K562 (cell line): ENCODE results near the gene RASAL3. TPM values are rescaled to one million over a fixed set of nuclear protein-coding genes. Genes with fewer than 3 reads are reported as not detected.

Experiments
- ATAC-seq: fragments of 200-7000 bp; cut with Tn5 transposase; 3 replicates; pipeline ENCODE4 v1.9.1; 2020; ENCODE audit warnings: moderate library complexity
- BruUV-seq: library from RNA; stranded (reverse); fragments of 400-500 nt; replicated peaks from 2 replicates; lab custom pipeline; 2021; lab: Mats Ljungman, UMichigan
- CTCF ChIA-PET: fragments of 300-600 bp; formaldehyde crosslinking; extraction: SDS; loops from one replicate; lab custom pipeline; 2021; ENCODE audit warnings: low intra/inter-chr PET ratio; lab: Yijun Ruan, JAX
- POLR2A ChIA-PET: fragments of 300-600, 350-650 bp; sonication (Branson Sonifier 250); formaldehyde crosslinking; extraction: SDS; loops from one replicate; lab custom pipeline; 2021; ENCODE audit warnings: antibody characterized with exemption, inconsistent platforms; lab: Yijun Ruan, JAX
- DNase-seq, 4 experiments: peaks; one replicate each; pipeline versions ENCODE4 v3.0.0 to v3.0.0-alpha.2; 2011 to 2018; ENCODE audit warnings: low spot score in 3 of 4, mixed read lengths in 3 of 4; ENCODE audit errors: extremely low read depth in 1 of 4
- FAIRE-seq: peaks from 2 replicates; lab custom pipeline; 2011; peaks lifted over from hg19 to GRCh38; lab: Jason Lieb, UNC
- H2AFZ ChIP-seq: 2 replicates; pipeline ENCODE4 v1.6.0; 2011; ENCODE audit warnings: low read depth, low read length, control low read depth, inconsistent platforms
- H3K27ac ChIP-seq: fragments of 200-600 bp; 3 replicates; pipeline ENCODE4 v1.8.0; 2011; ENCODE audit warnings: low read depth, mild to moderate bottlenecking, control low read depth, inconsistent platforms, low read length, moderate library complexity, mixed read lengths; ENCODE audit errors: extremely low read depth
- H3K27me3 ChIP-seq, 2 experiments: fragments of 300-600 bp in 1 of 2; 2 replicates in 1 of 2; 3 replicates in 1 of 2; pipeline versions ENCODE4 v1.6.0 to v1.8.0; 2011; ENCODE audit warnings: inconsistent platforms in 2 of 2, low read length in 2 of 2, mild to moderate bottlenecking in 1 of 2, mixed read lengths in 1 of 2, moderate library complexity in 1 of 2; ENCODE audit not compliant: control insufficient read depth in 2 of 2, insufficient read depth in 2 of 2
- H3K36me3 ChIP-seq: fragments of 300-600 bp; 3 replicates; pipeline ENCODE4 v1.8.0; 2011; ENCODE audit warnings: mild to moderate bottlenecking, low read length, inconsistent platforms; ENCODE audit not compliant: control insufficient read depth, insufficient read depth
- H3K4me1 ChIP-seq, 2 experiments: fragments of 200-600 bp in 1 of 2; replicated peaks in 1 of 2; 2 replicates in 1 of 2; 3 replicates in 1 of 2; pipeline versions ENCODE4 v1.5.1 to v1.8.0; 2011; ENCODE audit warnings: inconsistent platforms in 2 of 2, low read length in 2 of 2, mild to moderate bottlenecking in 1 of 2, mixed read lengths in 1 of 2, moderate library complexity in 1 of 2; ENCODE audit not compliant: control insufficient read depth in 2 of 2, insufficient read depth in 2 of 2
- H3K4me2 ChIP-seq: 2 replicates; pipeline ENCODE4 v1.6.1; 2011; ENCODE audit warnings: low read length, control low read depth, inconsistent platforms, mixed read lengths; ENCODE audit not compliant: insufficient read depth
- H3K4me3 ChIP-seq: fragments of 200-600 bp; sonication (generic), shearing (Covaris generic); 2 replicates; pipeline ENCODE4 v1.5.1; 2016; ENCODE audit warnings: control low read depth, inconsistent platforms
- H3K79me2 ChIP-seq: fragments of 200-600 bp; 3 replicates; pipeline ENCODE4 v1.8.0; 2011; ENCODE audit warnings: low read length, inconsistent platforms; ENCODE audit not compliant: control insufficient read depth, insufficient read depth
- H3K9ac ChIP-seq, 2 experiments: 2 replicates each; pipeline versions ENCODE4 v1.6.0 to v1.6.1; 2011; ENCODE audit warnings: low read depth in 2 of 2, low read length in 2 of 2, control low read depth in 1 of 2, inconsistent platforms in 1 of 2, mild to moderate bottlenecking in 1 of 2, mixed read lengths in 1 of 2; ENCODE audit not compliant: insufficient read depth in 1 of 2
- H3K9me1 ChIP-seq: one replicate; pipeline ENCODE4 v1.6.0; 2011; ENCODE audit warnings: inconsistent platforms, mild to moderate bottlenecking, low read length, moderate library complexity; ENCODE audit not compliant: control insufficient read depth, insufficient read depth
- H3K9me3 ChIP-seq: replicated peaks from 2 replicates; pipeline ENCODE4 v1.5.1; 2011; ENCODE audit warnings: low read depth, low read length, inconsistent platforms; ENCODE audit not compliant: control insufficient read depth, insufficient read depth
- H4K20me1 ChIP-seq: replicated peaks from 2 replicates; pipeline ENCODE4 v1.6.1; 2011; ENCODE audit warnings: low read length, inconsistent platforms, mixed read lengths; ENCODE audit not compliant: control insufficient read depth, insufficient read depth
- HDAC8 ChIP-seq: fragments of 450-650 bp; IDR thresholded peaks from 2 replicates; pipeline ENCODE4 v1.6.1; 2016; ENCODE audit warnings: mild to moderate bottlenecking, missing genetic modification characterization, moderate library complexity, missing compliant biosample characterization
- IRF2 ChIP-seq: sonication (generic); formaldehyde crosslinking; IDR thresholded peaks from 2 replicates; pipeline ENCODE4 v1.8.1; 2022; ENCODE audit warnings: mild to moderate bottlenecking, missing genetic modification reagents
- L3MBTL2 ChIP-seq: fragments of 450-650 bp; IDR thresholded peaks from 2 replicates; pipeline ENCODE4 v1.6.1; 2016; ENCODE audit warnings: mild to moderate bottlenecking, moderate library complexity
- MAZ ChIP-seq, 2 experiments: fragments of 450-650 bp in 1 of 2; sonication (generic) in 1 of 2; formaldehyde crosslinking; IDR thresholded peaks in 1 of 2; conservative IDR thresholded peaks in 1 of 2; 2 replicates each; pipeline versions ENCODE4 v1.4.0 to v1.5.0; 2020; ENCODE audit warnings: mild to moderate bottlenecking in 1 of 2, missing genetic modification reagents in 1 of 2
- MLLT1 ChIP-seq, 2 experiments: fragments of 450-650 bp; IDR thresholded peaks; 2 replicates each; pipeline ENCODE4 v1.6.1; 2016
- NRF1 ChIP-seq, 2 experiments: fragments of 450-650 bp; IDR thresholded peaks in 1 of 2; conservative IDR thresholded peaks in 1 of 2; 2 replicates each; pipeline ENCODE4 v1.6.1; 2014; ENCODE audit warnings: mild to moderate bottlenecking in 2 of 2
- PTTG1 ChIP-seq: fragments of 450-650 bp; IDR thresholded peaks from 2 replicates; pipeline ENCODE4 v1.6.1; 2016; ENCODE audit warnings: low read depth, mild to moderate bottlenecking, missing genetic modification characterization, missing compliant biosample characterization
- SRF ChIP-seq, 2 experiments: fragments of 250-450, 450-650 bp in 1 of 2; sonication (Bioruptor Pico) in 1 of 2; sonication (generic) in 1 of 2; formaldehyde crosslinking; IDR thresholded peaks; 2 replicates each; pipeline versions ENCODE4 v1.5.0 to v1.5.1; 2020 to 2022; ENCODE audit warnings: mild to moderate bottlenecking in 1 of 2, missing genetic modification reagents in 1 of 2
- TAF9B ChIP-seq: fragments of 450-650 bp; IDR thresholded peaks from 2 replicates; pipeline ENCODE4 v1.6.1; 2018; ENCODE audit warnings: mild to moderate bottlenecking; ENCODE audit not compliant: partially characterized antibody
- THRAP3 ChIP-seq: fragments of 450-650 bp; IDR thresholded peaks from 2 replicates; pipeline ENCODE4 v1.6.1; 2016; ENCODE audit warnings: mild to moderate bottlenecking, inconsistent platforms, borderline replicate concordance
- ZKSCAN1 ChIP-seq: fragments of 150-350 bp; IDR thresholded peaks from 2 replicates; pipeline ENCODE4 v1.6.1; 2016; ENCODE audit warnings: low read depth, low read length
- ZNF23 ChIP-seq: fragments of 250-450 bp; sonication (Bioruptor Pico); IDR thresholded peaks from 2 replicates; pipeline ENCODE4 v1.4.0; 2020; ENCODE audit warnings: mild to moderate bottlenecking
- ZNF354B ChIP-seq: fragments of 250-450 bp; sonication (Bioruptor Pico); IDR thresholded peaks from 2 replicates; pipeline ENCODE4 v1.4.0; 2020
- ZNF76 ChIP-seq: fragments of 250-450 bp; sonication (Bioruptor Pico); IDR thresholded peaks from 2 replicates; pipeline ENCODE4 v1.4.0; 2020; ENCODE audit warnings: mild to moderate bottlenecking, moderate library complexity, borderline replicate concordance
- ZNF780A ChIP-seq: fragments of 250-450 bp; sonication (Bioruptor Pico); IDR thresholded peaks from 2 replicates; pipeline ENCODE4 v1.5.0; 2021; ENCODE audit warnings: mild to moderate bottlenecking
- ZNF830 ChIP-seq: fragments of 250-450 bp; sonication (Bioruptor Pico); IDR thresholded peaks from 2 replicates; pipeline ENCODE4 v1.5.0; 2021; ENCODE audit warnings: mild to moderate bottlenecking
- WGBS: fragments of 100-300 bp; shearing (Covaris generic); methylation state at CpG from one replicate; pipeline ENCODE4 v1.1.6; 2016; ENCODE audit warnings: low coverage, mixed read lengths; ENCODE audit not compliant: insufficient coverage; ENCODE audit errors: missing lambda C conversion rate; 5-methylcytosine and 5-hydroxymethylcytosine counted together
- in situ Hi-C: fragments of 300-500 bp; cut with MboI; formaldehyde crosslinking; loops from 4 replicates; pipeline ENCODE4 v1.15.0; 2018; ENCODE audit warnings: inconsistent platforms, mixed read lengths
- intact Hi-C: fragments of 100-400 bp; cut with micrococcal nuclease; formaldehyde crosslinking; loops from 2 replicates; pipeline ENCODE4 v1.14.2; 2022
- polyA plus RNA-seq, 8 experiments: library from polyadenylated mRNA; depleted of rRNA in 4 of 8; stranded (reverse) in 5 of 8; unstranded in 3 of 8; fragments of >200 nt; fragmentation: Nextera tagmentation in 2 of 8; fragmentation: Illumina TruSeq in 1 of 8; extraction: Ambion mirVana in 2 of 8; extraction: Trizol in 1 of 8; gene quantifications; 2 replicates each; pipeline versions ENCODE4 v1.2.1 to v1.2.3, GENCODE V29; 2011 to 2014; ENCODE audit warnings: inconsistent platforms in 1 of 8, missing spikeins in 1 of 8
- total RNA-seq, 7 experiments: library from RNA; depleted of rRNA in 6 of 7; stranded (reverse); fragments of >200 nt in 6 of 7; fragmentation: Illumina TruSeq in 2 of 7; extraction: Trizol in 2 of 7; gene quantifications; 2 replicates each; pipeline versions ENCODE4 v1.2.1 to v1.2.3, GENCODE V29; 2011 to 2021; ENCODE audit warnings: low replicate concordance in 1 of 7
- TF ChIP-seq, protein P1 (sequence below): fragments of 250-450 bp; sonication (Bioruptor Pico); IDR thresholded peaks from 2 replicates; pipeline ENCODE4 v1.9.0; 2021; ENCODE audit warnings: mild to moderate bottlenecking

The RASAL3 gene
- total and polyA plus RNA-seq, 9 of the 15 experiments (the other 6 are each of a cell fraction or from before 2014, with no cell fraction given): 0.07 to 0.44 TPM; not detected in 7

DNA sequence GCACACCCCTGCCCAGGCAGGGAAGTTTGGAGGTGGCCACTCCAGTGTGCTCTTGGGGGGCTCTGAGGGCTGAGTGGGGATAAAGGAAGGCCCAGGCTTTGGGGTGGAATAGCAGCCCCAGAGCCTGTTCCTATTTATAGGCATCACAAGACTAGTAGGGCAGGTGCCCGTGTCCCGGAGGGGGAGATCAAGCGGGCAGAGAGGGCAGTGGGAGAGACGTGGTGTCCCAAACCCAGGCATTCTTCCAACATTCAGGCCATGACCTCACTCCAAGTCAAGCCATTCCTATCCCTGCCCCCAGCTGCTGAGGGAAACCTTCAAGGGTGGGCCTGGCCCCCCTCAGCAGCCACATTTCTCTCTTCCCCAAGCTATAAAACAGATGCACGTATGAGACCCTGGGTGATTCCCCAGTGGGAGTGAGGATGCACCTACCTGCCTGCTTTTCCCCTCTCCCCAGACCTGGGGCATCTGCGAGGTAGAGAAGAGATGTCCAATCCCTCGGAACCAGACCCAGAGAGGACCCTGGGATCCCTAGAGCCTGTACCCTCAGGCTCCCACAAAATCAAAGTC lies 18.5 kb downstream of the RASAL3 start:
- no peaks in the 10 kb centered on the region for H3K79me2 ChIP-seq
- no peak overlapping the region for H3K27ac ChIP-seq
- ATAC-seq (no peak), FAIRE-seq (no peak), DNase-seq (no peak)
- no peak overlapping the region for H3K4me2 ChIP-seq
- ChIA-PET POLR2A (interaction anchor here (1.0 kb wide), 1 partner anchor 9 kb away, joined by 3 read pairs; no protein-coding TSS in a partner anchor), CTCF (no interaction called here)
- no peaks in the 10 kb centered on the region for H3K9me1 ChIP-seq
- no peak for TF ChIP-seq L3MBTL2
- TF ChIP-seq ZKSCAN1: no peak
- TF ChIP-seq ZNF780A (CRISPR knock-in tag): no peak
- no peak for TF ChIP-seq NRF1 (conservative IDR thresholded peaks at IDR 0.05 in 1 of 2, IDR thresholded peaks at IDR 0.05 in 1 of 2)
- TF ChIP-seq SRF (CRISPR knock-in tag; IDR thresholded peaks at IDR 0.05): no peak
- no peak for TF ChIP-seq HDAC8 (tag)
- TF ChIP-seq TAF9B: no peak
- TF ChIP-seq ZNF76 (CRISPR knock-in tag): no peak
- no peak for TF ChIP-seq MAZ (CRISPR knock-in tag; conservative IDR thresholded peaks at IDR 0.05 in 1 of 2, IDR thresholded peaks at IDR 0.05 in 1 of 2)
- TF ChIP-seq PTTG1 (tag): no peak
- TF ChIP-seq, protein P1, sequence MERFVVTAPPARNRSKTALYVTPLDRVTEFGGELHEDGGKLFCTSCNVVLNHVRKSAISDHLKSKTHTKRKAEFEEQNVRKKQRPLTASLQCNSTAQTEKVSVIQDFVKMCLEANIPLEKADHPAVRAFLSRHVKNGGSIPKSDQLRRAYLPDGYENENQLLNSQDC: no peak
- TF ChIP-seq MLLT1 (IDR thresholded peaks at IDR 0.05): no peak
- TF ChIP-seq ZNF830 (CRISPR knock-in tag): no peak
- no peak for TF ChIP-seq ZNF23 (CRISPR knock-in tag)
- no peak for TF ChIP-seq IRF2 (CRISPR knock-in tag)
- no peak for TF ChIP-seq ZNF354B (CRISPR knock-in tag)
- no peak for TF ChIP-seq THRAP3
- H3K27me3 ChIP-seq: peaks cover 5 to 47% of the 10 kb centered on the region in 2 experiments; a peak in 3 of 5 replicates
- no peaks in the 10 kb centered on the region; the same call in 1 of the 2 replicates for H4K20me1 ChIP-seq
- intact Hi-C loops: no loop called here
- in situ Hi-C loops: no loop called here
- H3K4me3 ChIP-seq: no peak overlapping the region
- no TSS peak for BruUV-seq
- H3K36me3 ChIP-seq: no peaks in the 10 kb centered on the region
- H3K9ac ChIP-seq: no peak overlapping the region
- H2AFZ ChIP-seq: no peak overlapping the region
- peaks cover 14 to 27% of the 10 kb centered on the region in 2 experiments for H3K4me1 ChIP-seq
- WGBS: 0% methylated on average over 2 of the region's 7 CpGs
- H3K9me3 ChIP-seq: no peaks in the 10 kb centered on the region
